Breast epithelium (tissue), 4 donors: ENCODE measurements around the gene CSN3. TPM values are rescaled to one million over a fixed set of nuclear protein-coding genes. Genes with fewer than 3 reads are reported as not detected.

Experiments
- DNase-seq, 2 donors: peaks; one replicate each; pipeline ENCODE4 v3.0.0-alpha.2; 2019; ENCODE audit warnings: low spot score in 2 of 2
- H3K27ac ChIP-seq, 2 donors: fragments of 200-600 bp; sonication (generic) in 1 of 2; one replicate each; pipeline ENCODE4 v1.5.1; 2016 to 2019; ENCODE audit warnings: mild to moderate bottlenecking in 1 of 2
- H3K27me3 ChIP-seq, 2 donors: fragments of 200-600 bp; sonication (generic) in 1 of 2; one replicate each; pipeline versions ENCODE4 v1.5.1 to v1.6.0; 2017 to 2019; ENCODE audit warnings: control low read depth in 1 of 2, mild to moderate bottlenecking in 1 of 2
- H3K36me3 ChIP-seq: fragments of 200-600 bp; one replicate; pipeline ENCODE4 v1.5.1; 2019
- H3K4me1 ChIP-seq, 2 donors: fragments of 200-600 bp; sonication (generic); one replicate each; pipeline ENCODE4 v1.5.1; 2016 to 2019; ENCODE audit warnings: control low read depth in 1 of 2
- H3K4me3 ChIP-seq, 3 donors: fragments of 200-600 bp; sonication (generic); 1 replicate in 2 of 3; 2 replicates in 1 of 3; pipeline ENCODE4 v1.5.1; 2016 to 2019; ENCODE audit warnings: mild to moderate bottlenecking in 3 of 3, moderate library complexity in 2 of 3
- H3K9me3 ChIP-seq, 2 donors: fragments of 200-600 bp; sonication (generic) in 1 of 2; one replicate each; pipeline ENCODE4 v1.5.1; 2016 to 2019; ENCODE audit warnings: control low read depth in 1 of 2
- CTCF ChIP-seq, 3 donors: fragments of 450-650 bp; IDR thresholded peaks; one replicate each; pipeline ENCODE4 v1.5.1; 2016 to 2017; ENCODE audit warnings: antibody characterized with exemption in 3 of 3, mild to moderate bottlenecking in 3 of 3, moderate library complexity in 3 of 3
- POLR2A ChIP-seq: fragments of 450-650 bp; IDR thresholded peaks from one replicate; pipeline ENCODE4 v1.6.1; 2016; ENCODE audit warnings: antibody characterized with exemption, mild to moderate bottlenecking, moderate library complexity
- POLR2AphosphoS5 ChIP-seq, 3 donors: sonication (generic); formaldehyde crosslinking; IDR thresholded peaks; one replicate each; pipeline ENCODE4 v1.6.1; 2017; ENCODE audit warnings: antibody characterized with exemption in 3 of 3
- intact Hi-C: fragments of 100-400 bp; cut with DNase I; formaldehyde crosslinking; loops from one replicate; pipeline ENCODE4 v1.15.1; 2023; ENCODE audit warnings: low total_unique reads
- total RNA-seq, 3 donors: library from RNA; depleted of rRNA; stranded (reverse); fragments of >200 nt; gene quantifications; one replicate each; pipeline ENCODE4 v1.1.0, GENCODE V29; 2016

Gene CSN3
- total RNA-seq, 3 donors from 2014 or later, result 0.66 to 4.1 TPM; not detected in 1

GRCh38 chr4:70280567-70280966 lies 38.2 kb downstream of the CSN3 start:
- Histone ChIP-seq H3K36me3 (no peaks in the 10 kb centered on the region), H3K27ac (no peak overlapping the region), H3K9me3 (peaks cover 0 to 6% of the 10 kb centered on the region in 2 donors), H3K27me3 (no peaks in the 10 kb centered on the region), H3K4me3 (no peak overlapping the region), H3K4me1 (no peaks in the 10 kb centered on the region)
- TF ChIP-seq CTCF (IDR thresholded peaks at IDR 0.05) (no peak), POLR2AphosphoS5 (IDR thresholded peaks at IDR 0.05) (no peak), POLR2A (no peak)
- intact Hi-C loops, result no loop called here
- DNase-seq, result no peak

GRCh38 chr4:70288651-70289050 lies 46.3 kb downstream of the CSN3 start:
- H3K4me1 ChIP-seq, result no peaks in the 10 kb centered on the region
- H3K27ac ChIP-seq, result no peak overlapping the region
- H3K27me3 ChIP-seq, result no peaks in the 10 kb centered on the region
- intact Hi-C loops, result no loop called here
- TF ChIP-seq CTCF (IDR thresholded peaks at IDR 0.05) (no peak), POLR2A (no peak), POLR2AphosphoS5 (IDR thresholded peaks at IDR 0.05) (no peak)
- no peak for DNase-seq
- no peak overlapping the region for H3K4me3 ChIP-seq
- H3K9me3 ChIP-seq, result no peaks in the 10 kb centered on the region
- no peaks in the 10 kb centered on the region for H3K36me3 ChIP-seq

GRCh38 chr4:70291341-70291740 lies 48.9 kb downstream of the CSN3 start:
- Histone ChIP-seq H3K27ac (no peak overlapping the region), H3K9me3 (no peaks in the 10 kb centered on the region), H3K27me3 (no peaks in the 10 kb centered on the region), H3K36me3 (no peaks in the 10 kb centered on the region), H3K4me1 (no peaks in the 10 kb centered on the region), H3K4me3 (no peak overlapping the region)
- intact Hi-C loops, result no loop called here
- no peak for DNase-seq
- TF ChIP-seq POLR2A, result no peak
- no peak for TF ChIP-seq CTCF (IDR thresholded peaks at IDR 0.05)
- TF ChIP-seq POLR2AphosphoS5 (IDR thresholded peaks at IDR 0.05), result no peak

- no peaks in the 10 kb centered on the region for H3K36me3 ChIP-seq
- DNase-seq, result no peak
- H3K4me1 ChIP-seq, result no peaks in the 10 kb centered on the region
- no peak overlapping the region for H3K4me3 ChIP-seq
- no peaks in the 10 kb centered on the region for H3K27me3 ChIP-seq
- TF ChIP-seq POLR2A, result no peak
- no peak for TF ChIP-seq POLR2AphosphoS5 (IDR thresholded peaks at IDR 0.05)
- TF ChIP-seq CTCF (IDR thresholded peaks at IDR 0.05), result no peak
- H3K27ac ChIP-seq, result no peak overlapping the region
- H3K9me3 ChIP-seq, result no peaks in the 10 kb centered on the region
- intact Hi-C loops, result no loop called here
Measured at GRCh38 chr4:70297576-70297975, 55.2 kb downstream of the CSN3 start.

GRCh38 chr4:70298051-70298450 lies 55.7 kb downstream of the CSN3 start:
- DNase-seq, result no peak
- Histone ChIP-seq H3K36me3 (no peaks in the 10 kb centered on the region), H3K9me3 (no peaks in the 10 kb centered on the region), H3K27ac (no peak overlapping the region), H3K4me1 (no peaks in the 10 kb centered on the region), H3K27me3 (no peaks in the 10 kb centered on the region), H3K4me3 (no peak overlapping the region)
- TF ChIP-seq CTCF (IDR thresholded peaks at IDR 0.05) (no peak), POLR2AphosphoS5 (IDR thresholded peaks at IDR 0.05) (no peak), POLR2A (no peak)
- intact Hi-C loops, result no loop called here
